GM12878 (cell line): ENCODE data around the gene PCP2. TPM values are rescaled to one million over a fixed set of nuclear protein-coding genes. Genes with fewer than 3 reads are reported as not detected.

ENCODE experiments used
- ATAC-seq: fragments of 200-7000 bp; cut with Tn5 transposase; 3 replicates; pipeline ENCODE4 v1.9.1; 2020; ENCODE audit warnings: mild to moderate bottlenecking, moderate library complexity
- BruUV-seq: library from RNA; stranded (reverse); fragments of 400-500 nt; replicated peaks from 2 replicates; lab custom pipeline; 2021; lab: Mats Ljungman, UMichigan
- CTCF ChIA-PET: fragments of 300-600 bp; sonication (Branson Sonifier 250); formaldehyde crosslinking; extraction: SDS; loops from one replicate; lab custom pipeline; 2021; ENCODE audit warnings: inconsistent platforms; lab: Yijun Ruan, JAX
- POLR2A ChIA-PET: fragments of 350-600 bp; formaldehyde crosslinking; extraction: SDS; loops from one replicate; lab custom pipeline; 2021; ENCODE audit warnings: inconsistent platforms; lab: Charles Lee
- RAD21 ChIA-PET: fragments of 300-600 bp; sonication (Branson Sonifier 250); formaldehyde crosslinking; loops from one replicate; lab custom pipeline; 2023; ENCODE audit warnings: antibody characterized with exemption; ENCODE audit not compliant: unreplicated experiment; lab: Charles Lee
- SMC1A ChIA-PET: fragments of 300-600 bp; sonication (Branson Sonifier 250); formaldehyde crosslinking; loops from one replicate; lab custom pipeline; 2023; ENCODE audit not compliant: unreplicated experiment, uncharacterized antibody; lab: Charles Lee
- DNase-seq: peaks from one replicate; pipeline ENCODE4 v3.0.0-alpha.2; 2011; ENCODE audit warnings: low read depth, low spot score
- FAIRE-seq: peaks from 3 replicates; lab custom pipeline; 2011; peaks lifted over from hg19 to GRCh38; lab: Jason Lieb, UNC
- H2AFZ ChIP-seq: 2 replicates; pipeline ENCODE4 v1.6.0; 2011; ENCODE audit warnings: low read depth, low read length, control low read depth; ENCODE audit not compliant: control insufficient read depth
- H3K27ac ChIP-seq: 2 replicates; pipeline ENCODE4 v1.5.1; 2011; ENCODE audit warnings: control low read depth; ENCODE audit not compliant: control insufficient read depth, insufficient read depth
- H3K27me3 ChIP-seq, 2 experiments: replicated peaks in 1 of 2; 2 replicates each; pipeline versions ENCODE4 v1.6.0 to v1.6.1; 2011; ENCODE audit warnings: low read length in 1 of 2; ENCODE audit not compliant: control insufficient read depth in 2 of 2, insufficient read depth in 2 of 2
- H3K36me3 ChIP-seq, 2 experiments: 2 replicates each; pipeline ENCODE4 v1.5.1; 2011; ENCODE audit warnings: low read length in 1 of 2; ENCODE audit not compliant: control insufficient read depth in 2 of 2, insufficient read depth in 2 of 2
- H3K4me1 ChIP-seq: 2 replicates; pipeline ENCODE4 v1.6.1; 2011; ENCODE audit warnings: mild to moderate bottlenecking, low read length, moderate library complexity, mixed read lengths; ENCODE audit not compliant: control insufficient read depth, insufficient read depth
- H3K4me2 ChIP-seq: 2 replicates; pipeline ENCODE4 v1.6.0; 2011; ENCODE audit warnings: control low read depth; ENCODE audit not compliant: control insufficient read depth, insufficient read depth
- H3K4me3 ChIP-seq: fragments of 200-600 bp; sonication (generic); 2 replicates; pipeline ENCODE4 v1.5.1; 2016
- H3K79me2 ChIP-seq: 2 replicates; pipeline ENCODE4 v1.6.0; 2011; ENCODE audit warnings: low read length; ENCODE audit not compliant: control insufficient read depth, insufficient read depth
- H3K9ac ChIP-seq: 2 replicates; pipeline ENCODE4 v1.8.0; 2011; ENCODE audit warnings: low read length, control low read depth, mixed read lengths; ENCODE audit not compliant: control insufficient read depth, insufficient read depth
- H3K9me3 ChIP-seq: replicated peaks from 3 replicates; pipeline ENCODE4 v1.5.1; 2011; ENCODE audit warnings: mild to moderate bottlenecking, low read length; ENCODE audit not compliant: control insufficient read depth, insufficient read depth
- H4K20me1 ChIP-seq: 2 replicates; pipeline ENCODE4 v1.6.0; 2011; ENCODE audit not compliant: control insufficient read depth, insufficient read depth
- MYC ChIP-seq: IDR thresholded peaks from 2 replicates; pipeline ENCODE4 v1.6.1; 2011; ENCODE audit warnings: mild to moderate bottlenecking, low read length, moderate library complexity, inconsistent platforms; ENCODE audit not compliant: insufficient read depth, insufficient replicate concordance, insufficient read length, severe bottlenecking
- POLR2A ChIP-seq: IDR thresholded peaks from 2 replicates; pipeline ENCODE4 v1.6.1; 2011; ENCODE audit warnings: low read depth, mild to moderate bottlenecking, low read length
- TAF1 ChIP-seq: IDR thresholded peaks from 2 replicates; pipeline ENCODE4 v1.6.1; 2011; ENCODE audit warnings: mild to moderate bottlenecking, low read depth, low read length, borderline replicate concordance
- WGBS: methylation state at CpG from one replicate; pipeline ENCODE4 v1.1.6; 2016; ENCODE audit warnings: low lambda C conversion rate; ENCODE audit not compliant: insufficient replicate concordance, insufficient coverage; ENCODE audit errors: missing lambda C conversion rate; 5-methylcytosine and 5-hydroxymethylcytosine counted together
- in situ Hi-C: fragments of 300-500 bp; cut with MboI; formaldehyde crosslinking; loops from 9 replicates; pipeline ENCODE4 v1.14.3; 2018; ENCODE audit warnings: mixed read lengths
- intact Hi-C: fragments of 100-400 bp; cut with micrococcal nuclease; formaldehyde crosslinking; loops from one replicate; pipeline ENCODE4 v1.14.2; 2022; ENCODE audit not compliant: unreplicated experiment
- polyA plus RNA-seq, 11 experiments: library from polyadenylated mRNA; depleted of rRNA in 4 of 11; unstranded in 6 of 11; stranded (reverse) in 5 of 11; fragments of >200 nt; fragmentation: Nextera tagmentation in 4 of 11; fragmentation: Illumina TruSeq in 1 of 11; extraction: Ambion mirVana in 4 of 11; extraction: Trizol in 1 of 11; gene quantifications; 1 replicate in 1 of 11; 2 replicates in 10 of 11; pipeline versions ENCODE4 v1.2.1 to v1.2.3, GENCODE V29; 2011 to 2016; ENCODE audit warnings: inconsistent platforms in 2 of 11, missing spikeins in 2 of 11, low read depth in 1 of 11
- total RNA-seq, 4 experiments: library from RNA; depleted of rRNA in 3 of 4; stranded (reverse); fragments of >200 nt in 3 of 4; fragmentation: Illumina TruSeq in 1 of 4; extraction: Trizol in 1 of 4; gene quantifications; 2 replicates each; pipeline versions ENCODE4 v1.2.1 to v1.2.3, GENCODE V29; 2013 to 2021

Gene PCP2
- total and polyA plus RNA-seq, 10 of the 15 experiments (the other 5 are each of a cell fraction or from before 2014, with no cell fraction given), result 0.10 to 0.62 (median 0.31) TPM; not detected in 5

- H4K20me1 ChIP-seq, result no peaks in the 10 kb centered on the region
- POLR2A ChIA-PET, result interaction anchor here (0.6 to 1.2 kb wide), 2 partner anchors 14 to 21 kb away, joined by 3 to 4 read pairs; no protein-coding TSS in a partner anchor
- DNase-seq (no peak), FAIRE-seq (no peak), ATAC-seq (no peak)
- H3K27ac ChIP-seq, result no peak overlapping the region
- SMC1A ChIA-PET, result no interaction called here
- no peak overlapping the region for H2AFZ ChIP-seq
- intact Hi-C loops (no loop called here), in situ Hi-C loops (no loop called here)
- RAD21 ChIA-PET, result no interaction called here
- no peaks in the 10 kb centered on the region for H3K79me2 ChIP-seq
- TF ChIP-seq MYC (no peak), POLR2A (peak; percentile 20; the same call in 1 of the 2 replicates)
- H3K9me3 ChIP-seq, result no peaks in the 10 kb centered on the region
- H3K4me1 ChIP-seq, result no peaks in the 10 kb centered on the region
- WGBS, result 97% methylated on average over 47 of the region's 48 CpGs
- H3K27me3 ChIP-seq, result no peaks in the 10 kb centered on the region
- H3K9ac ChIP-seq, result no peak overlapping the region
- peaks cover 0 to 25% of the 10 kb centered on the region in 2 experiments; a peak in 3 of 4 replicates for H3K36me3 ChIP-seq
- H3K4me3 ChIP-seq, result no peak overlapping the region
- CTCF ChIA-PET, result no interaction called here
- no TSS peak for BruUV-seq
- H3K4me2 ChIP-seq, result no peak overlapping the region
Observed at GRCh38 chr19:7619671-7620441, 13.7 kb downstream of the PCP2 start.

DNA sequence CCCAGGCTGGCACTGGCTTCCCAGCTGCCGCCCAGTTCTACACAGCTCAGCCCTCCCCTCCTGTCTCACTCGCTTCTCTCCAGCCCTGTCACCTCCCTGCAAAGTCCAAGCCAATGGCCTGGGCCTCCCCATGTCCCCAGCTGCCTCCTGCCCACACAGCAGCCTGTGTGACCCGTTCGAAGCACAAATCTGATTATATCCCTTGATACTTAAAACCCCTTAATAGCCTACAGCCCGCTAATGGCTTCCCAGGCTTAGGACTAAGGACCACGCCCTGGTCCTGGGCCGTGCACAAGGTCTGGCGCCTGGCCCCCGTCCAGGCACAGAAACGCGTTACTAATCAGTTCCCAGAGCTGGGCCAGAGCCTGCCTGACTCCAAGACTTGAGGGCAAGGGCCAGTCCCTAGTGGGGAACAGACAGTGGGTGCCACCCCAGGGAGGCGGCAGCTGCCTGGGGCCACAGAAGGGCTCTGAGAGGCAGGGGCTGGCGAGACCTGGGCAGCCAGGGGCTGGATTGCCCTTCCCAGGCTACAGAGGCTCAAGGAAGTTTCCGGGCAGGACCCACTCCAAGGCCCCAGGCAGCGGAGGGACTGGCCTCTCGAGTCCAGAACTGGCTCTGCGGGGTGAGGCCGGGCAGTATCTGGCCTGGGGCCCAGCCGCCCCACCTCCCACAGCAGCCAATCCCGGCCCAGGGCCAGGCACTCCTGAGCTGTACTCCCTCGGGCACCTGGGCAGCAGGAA, 14.6 kb downstream of the PCP2 start:
- intact Hi-C loops (no loop called here), in situ Hi-C loops (no loop called here)
- 87% methylated on average over 20 of the region's 21 CpGs for WGBS
- no peaks in the 10 kb centered on the region for H4K20me1 ChIP-seq
- H3K4me1 ChIP-seq, result no peaks in the 10 kb centered on the region
- H3K79me2 ChIP-seq, result no peaks in the 10 kb centered on the region
- ChIA-PET CTCF (no interaction called here), RAD21 (no interaction called here), POLR2A (interaction anchor here (0.6 kb wide), 1 partner anchor 22 kb away, joined by 3 read pairs; no protein-coding TSS in a partner anchor), SMC1A (no interaction called here)
- H3K27ac ChIP-seq, result no peak overlapping the region
- no peak for FAIRE-seq
- no peaks in the 10 kb centered on the region for H3K27me3 ChIP-seq
- ATAC-seq, result no peak
- TF ChIP-seq TAF1, result no peak
- no peak overlapping the region for H3K9ac ChIP-seq
- H3K36me3 ChIP-seq, result peaks cover 0 to 24% of the 10 kb centered on the region in 2 experiments; a peak in 3 of 4 replicates
- no peak overlapping the region for H3K4me2 ChIP-seq
- H3K9me3 ChIP-seq, result no peaks in the 10 kb centered on the region
- no peak for DNase-seq
- no peak overlapping the region for H2AFZ ChIP-seq
- H3K4me3 ChIP-seq, result no peak overlapping the region
- no TSS peak for BruUV-seq
